K562 (cell line): ENCODE measurements around the gene VSTM5. TPM values are rescaled to one million over a fixed set of nuclear protein-coding genes. Genes with fewer than 3 reads are reported as not detected.

Source experiments
- CBX8 ChIP-seq: fragments of 200-600 bp; sonication (generic); IDR thresholded peaks from 2 replicates; pipeline ENCODE4 v1.6.1; 2012; ENCODE audit warnings: borderline replicate concordance, mixed run types, low read depth, mild to moderate bottlenecking, moderate library complexity, mixed read lengths, low read length, control low read depth, inconsistent platforms; ENCODE audit not compliant: poor library complexity, severe bottlenecking; ENCODE audit errors: extremely low read depth
- CREBBP ChIP-seq: IDR thresholded peaks from one replicate; pipeline ENCODE4 v1.6.1; 2012; ENCODE audit warnings: low read depth, mild to moderate bottlenecking, control low read depth, inconsistent platforms, low read length
- ESRRA ChIP-seq: fragments of 450-650 bp; IDR thresholded peaks from 2 replicates; pipeline ENCODE4 v1.6.1; 2014; ENCODE audit warnings: low read depth, mild to moderate bottlenecking, moderate library complexity, borderline replicate concordance
- HDAC2 ChIP-seq: fragments of 450-650 bp; IDR thresholded peaks from 2 replicates; pipeline ENCODE4 v1.6.1; 2016; ENCODE audit warnings: mild to moderate bottlenecking
- JUNB ChIP-seq: fragments of 450-650 bp; formaldehyde crosslinking; conservative IDR thresholded peaks from 2 replicates; pipeline ENCODE4 v1.4.0; 2020; ENCODE audit warnings: mild to moderate bottlenecking
- JUND ChIP-seq, 2 experiments: IDR thresholded peaks; 2 replicates in 1 of 2; 3 replicates in 1 of 2; pipeline ENCODE4 v1.6.1; 2011; ENCODE audit warnings: borderline replicate concordance in 2 of 2, low read depth in 2 of 2, low read length in 2 of 2, improper control_type of control experiment in 1 of 2, missing biosample characterization in 1 of 2, missing genetic modification characterization in 1 of 2, missing genetic modification reagents in 1 of 2
- KDM1A ChIP-seq, 2 experiments: fragments of 450-650 bp; IDR thresholded peaks; 2 replicates each; pipeline ENCODE4 v1.6.1; 2016; ENCODE audit warnings: mild to moderate bottlenecking in 2 of 2
- LCOR ChIP-seq: sonication (generic); formaldehyde crosslinking; IDR thresholded peaks from 2 replicates; pipeline ENCODE4 v1.8.0; 2022; ENCODE audit warnings: mild to moderate bottlenecking, missing genetic modification reagents
- MAFK ChIP-seq: IDR thresholded peaks from 2 replicates; pipeline ENCODE4 v1.6.1; 2011; ENCODE audit warnings: low read length, improper control_type of control experiment
- MAZ ChIP-seq, 2 experiments: fragments of 450-650 bp in 1 of 2; sonication (generic) in 1 of 2; formaldehyde crosslinking; IDR thresholded peaks in 1 of 2; conservative IDR thresholded peaks in 1 of 2; 2 replicates each; pipeline versions ENCODE4 v1.4.0 to v1.5.0; 2020; ENCODE audit warnings: mild to moderate bottlenecking in 1 of 2, missing genetic modification reagents in 1 of 2
- MNT ChIP-seq, 2 experiments: fragments of 450-650 bp; conservative IDR thresholded peaks; 2 replicates each; pipeline ENCODE4 v1.6.1; 2017; ENCODE audit warnings: mild to moderate bottlenecking in 2 of 2, moderate library complexity in 2 of 2
- MTF1 ChIP-seq: fragments of 250-450 bp; sonication (Bioruptor Pico); IDR thresholded peaks from 2 replicates; pipeline ENCODE4 v1.9.0; 2021; ENCODE audit warnings: moderate library complexity, mild to moderate bottlenecking, inconsistent platforms, borderline replicate concordance
- NCOR1 ChIP-seq: fragments of 450-650 bp; IDR thresholded peaks from 2 replicates; pipeline ENCODE4 v1.6.1; 2016; ENCODE audit warnings: mild to moderate bottlenecking, moderate library complexity
- NUFIP1 ChIP-seq: fragments of 450-650 bp; IDR thresholded peaks from 2 replicates; pipeline ENCODE4 v1.6.1; 2018; ENCODE audit not compliant: partially characterized antibody
- PPARD ChIP-seq: fragments of 250-450 bp; sonication (Bioruptor Pico); IDR thresholded peaks from 2 replicates; pipeline ENCODE4 v1.8.0; 2022; ENCODE audit warnings: inconsistent platforms, mild to moderate bottlenecking, moderate library complexity
- RCOR1 ChIP-seq, 2 experiments: IDR thresholded peaks; 2 replicates each; pipeline ENCODE4 v1.6.1; 2012; ENCODE audit warnings: low read depth in 2 of 2, low read length in 2 of 2, borderline replicate concordance in 1 of 2, improper control_type of control experiment in 1 of 2
- RFX5 ChIP-seq: IDR thresholded peaks from 2 replicates; pipeline ENCODE4 v1.6.1; 2011; ENCODE audit warnings: low read depth, mild to moderate bottlenecking, improper control_type of control experiment, low read length
- STAT5A ChIP-seq: IDR thresholded peaks from 2 replicates; pipeline ENCODE4 v1.6.1; 2012; ENCODE audit warnings: low read length, inconsistent platforms, borderline replicate concordance
- ZFP1 ChIP-seq: fragments of 450-650 bp; formaldehyde crosslinking; IDR thresholded peaks from 2 replicates; pipeline ENCODE4 v1.4.0; 2020; ENCODE audit warnings: mild to moderate bottlenecking, mixed read lengths
- ZKSCAN1 ChIP-seq: fragments of 150-350 bp; IDR thresholded peaks from 2 replicates; pipeline ENCODE4 v1.6.1; 2016; ENCODE audit warnings: low read depth, low read length
- ZNF212 ChIP-seq: fragments of 450-650 bp; formaldehyde crosslinking; IDR thresholded peaks from 2 replicates; pipeline ENCODE4 v1.4.0; 2020; ENCODE audit warnings: mild to moderate bottlenecking
- ZNF217 ChIP-seq: sonication (generic); formaldehyde crosslinking; IDR thresholded peaks from 2 replicates; pipeline ENCODE4 v1.8.0; 2022; ENCODE audit warnings: mild to moderate bottlenecking, missing genetic modification reagents
- ZNF436 ChIP-seq: fragments of 250-450, 450-650 bp; sonication (Bioruptor Pico); formaldehyde crosslinking; IDR thresholded peaks from 2 replicates; pipeline ENCODE4 v1.7.0; 2020; ENCODE audit warnings: mild to moderate bottlenecking
- polyA plus RNA-seq, 8 experiments: library from polyadenylated mRNA; depleted of rRNA in 4 of 8; stranded (reverse) in 5 of 8; unstranded in 3 of 8; fragments of >200 nt; fragmentation: Nextera tagmentation in 2 of 8; fragmentation: Illumina TruSeq in 1 of 8; extraction: Ambion mirVana in 2 of 8; extraction: Trizol in 1 of 8; gene quantifications; 2 replicates each; pipeline versions ENCODE4 v1.2.1 to v1.2.3, GENCODE V29; 2011 to 2014; ENCODE audit warnings: inconsistent platforms in 1 of 8, missing spikeins in 1 of 8
- total RNA-seq, 7 experiments: library from RNA; depleted of rRNA in 6 of 7; stranded (reverse); fragments of >200 nt in 6 of 7; fragmentation: Illumina TruSeq in 2 of 7; extraction: Trizol in 2 of 7; gene quantifications; 2 replicates each; pipeline versions ENCODE4 v1.2.1 to v1.2.3, GENCODE V29; 2011 to 2021; ENCODE audit warnings: low replicate concordance in 1 of 7
- TF ChIP-seq, protein P1 (sequence below): fragments of 250-450 bp; sonication (Bioruptor Pico); IDR thresholded peaks from 2 replicates; pipeline ENCODE4 v1.5.0; 2021; ENCODE audit warnings: mild to moderate bottlenecking, borderline replicate concordance
- TF ChIP-seq, protein P2 (sequence below): sonication (generic); formaldehyde crosslinking; IDR thresholded peaks from 2 replicates; pipeline ENCODE4 v1.8.0; 2022; ENCODE audit warnings: mild to moderate bottlenecking, low read depth, missing genetic modification reagents

VSTM5 gene
- total and polyA plus RNA-seq, 9 of the 15 experiments (the other 6 are each of a cell fraction or from before 2014, with no cell fraction given) = 0.01 TPM; not detected in 8

DNA sequence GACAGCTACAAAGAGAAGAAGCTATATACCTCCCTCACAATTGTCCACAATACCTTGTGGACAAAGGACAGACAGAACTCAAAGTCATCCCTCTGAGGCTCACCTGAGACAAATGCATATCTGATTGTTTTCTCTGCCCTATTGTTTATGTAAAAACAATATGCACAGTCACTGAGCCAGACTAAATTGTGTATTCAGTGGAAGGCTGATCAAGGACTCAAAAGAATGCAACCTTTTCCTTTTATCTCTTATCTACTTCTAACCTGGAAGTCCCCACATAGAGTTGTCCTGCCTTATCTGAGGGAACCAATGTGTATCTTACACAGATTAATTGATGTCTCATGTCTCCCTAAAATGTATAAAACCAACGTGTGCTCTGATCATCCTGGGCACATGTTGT, 80.3 kb downstream of the VSTM5 start (continued):
- TF ChIP-seq ZKSCAN1 (no peak), PPARD (CRISPR knock-in tag) (no peak), KDM1A (IDR thresholded peaks at IDR 0.05) (peak; percentile 23 to 48; a peak in 1 of 4 replicates), ESRRA (no peak), MTF1 (CRISPR knock-in tag) (no peak), ZNF436 (CRISPR knock-in tag) (no peak), ZNF217 (CRISPR knock-in tag) (no peak), CREBBP (no peak), LCOR (CRISPR knock-in tag) (no peak), MNT (conservative IDR thresholded peaks at IDR 0.05) (no peak), STAT5A (no peak), JUNB (CRISPR knock-in tag) (no peak), CBX8 (no peak), NCOR1 (peak; percentile 7; the same call in 1 of the 2 replicates), JUND (IDR thresholded peaks at IDR 0.05; ENCODE audit: borderline replicate concordance, low read depth, low read length) (no peak), JUND (tag; IDR thresholded peaks at IDR 0.05; ENCODE audit: borderline replicate concordance, low read depth, low read length) (no peak), RFX5 (no peak), ZFP1 (CRISPR knock-in tag) (no peak), NUFIP1 (no peak), ZNF212 (CRISPR knock-in tag) (no peak), HDAC2 (no peak), MAZ (CRISPR knock-in tag; conservative IDR thresholded peaks at IDR 0.05 in 1 of 2, IDR thresholded peaks at IDR 0.05 in 1 of 2) (no peak), MAFK (no peak), RCOR1 (IDR thresholded peaks at IDR 0.05; ENCODE audit: borderline replicate concordance in 1 of 2, low read depth in 2 of 2, low read length in 2 of 2) (0 out of 4 replicates have a peak, but pooled peaks of 1 of the 2 experiments have one; percentile 49)
- TF ChIP-seq, protein P1, sequence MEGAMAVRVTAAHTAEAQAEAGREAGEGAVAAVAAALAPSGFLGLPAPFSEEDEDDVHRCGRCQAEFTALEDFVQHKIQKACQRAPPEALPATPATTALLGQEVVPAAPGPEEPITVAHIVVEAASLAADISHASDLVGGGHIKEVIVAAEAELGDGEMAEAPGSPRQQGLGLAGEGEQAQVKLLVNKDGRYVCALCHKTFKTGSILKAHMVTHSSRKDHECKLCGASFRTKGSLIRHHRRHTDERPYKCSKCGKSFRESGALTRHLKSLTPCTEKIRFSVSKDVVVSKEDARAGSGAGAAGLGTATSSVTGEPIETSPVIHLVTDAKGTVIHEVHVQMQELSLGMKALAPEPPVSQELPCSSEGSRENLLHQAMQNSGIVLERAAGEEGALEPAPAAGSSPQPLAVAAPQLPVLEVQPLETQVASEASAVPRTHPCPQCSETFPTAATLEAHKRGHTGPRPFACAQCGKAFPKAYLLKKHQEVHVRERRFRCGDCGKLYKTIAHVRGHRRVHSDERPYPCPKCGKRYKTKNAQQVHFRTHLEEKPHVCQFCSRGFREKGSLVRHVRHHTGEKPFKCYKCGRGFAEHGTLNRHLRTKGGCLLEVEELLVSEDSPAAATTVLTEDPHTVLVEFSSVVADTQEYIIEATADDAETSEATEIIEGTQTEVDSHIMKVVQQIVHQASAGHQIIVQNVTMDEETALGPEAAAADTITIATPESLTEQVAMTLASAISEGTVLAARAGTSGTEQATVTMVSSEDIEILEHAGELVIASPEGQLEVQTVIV (CRISPR knock-in tag) = no peak
- TF ChIP-seq, protein P2, sequence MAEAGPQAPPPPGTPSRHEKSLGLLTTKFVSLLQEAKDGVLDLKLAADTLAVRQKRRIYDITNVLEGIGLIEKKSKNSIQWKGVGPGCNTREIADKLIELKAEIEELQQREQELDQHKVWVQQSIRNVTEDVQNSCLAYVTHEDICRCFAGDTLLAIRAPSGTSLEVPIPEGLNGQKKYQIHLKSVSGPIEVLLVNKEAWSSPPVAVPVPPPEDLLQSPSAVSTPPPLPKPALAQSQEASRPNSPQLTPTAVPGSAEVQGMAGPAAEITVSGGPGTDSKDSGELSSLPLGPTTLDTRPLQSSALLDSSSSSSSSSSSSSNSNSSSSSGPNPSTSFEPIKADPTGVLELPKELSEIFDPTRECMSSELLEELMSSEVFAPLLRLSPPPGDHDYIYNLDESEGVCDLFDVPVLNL (CRISPR knock-in tag) = no peak
